Hematopoietic multipotent progenitor cell (in vitro differentiated cells): ENCODE results near the gene SBK1. TPM values are rescaled to one million over a fixed set of nuclear protein-coding genes. Genes with fewer than 3 reads are reported as not detected.

ENCODE experiments used
- DNase-seq, 3 donors: peaks; one replicate each; pipeline ENCODE4 v3.0.0-alpha.2; 2011 to 2015; ENCODE audit warnings: low read depth in 2 of 3, low spot score in 2 of 3
- total RNA-seq: library from RNA; depleted of rRNA; stranded (reverse); fragments of >200 nt; gene quantifications from one replicate; pipeline ENCODE4 v1.2.3, GENCODE V29; 2012

Gene SBK1
- total RNA-seq, 1 donor, result 1.1 TPM

DNA sequence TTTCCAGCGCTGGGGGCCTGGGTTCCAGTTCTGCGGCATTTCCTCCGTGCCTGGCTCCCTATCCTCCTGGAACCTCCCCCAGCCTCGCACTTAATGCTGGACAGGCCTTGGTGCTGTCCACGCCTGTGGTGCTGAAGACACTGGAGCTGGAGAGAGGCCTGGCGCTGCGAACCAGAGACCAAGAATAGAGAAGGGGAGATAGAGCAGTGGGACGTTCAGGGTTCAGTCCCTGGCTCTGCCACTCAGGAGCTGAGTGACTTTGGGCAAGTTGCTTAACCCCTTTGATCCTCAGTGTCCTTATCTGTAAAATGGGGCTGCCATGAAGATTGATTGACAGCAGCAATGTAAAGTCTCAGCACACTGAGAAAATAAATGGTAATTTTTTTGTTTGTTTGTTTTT is 11.9 kb downstream of the SBK1 start:
- peak in 1 of 3 donors; percentile 35 for DNase-seq

- DNase-seq, result no peak
Measured at GRCh38 chr16:28307936-28308335, 15.6 kb downstream of the SBK1 start.

GRCh38 chr16:28308794-28309584 is 16.7 kb downstream of the SBK1 start:
- no peak for DNase-seq

GRCh38 chr16:28309811-28310311 is 17.5 kb downstream of the SBK1 start:
- DNase-seq, result peak in 2 of 3 donors; percentile 46 to 47

DNA sequence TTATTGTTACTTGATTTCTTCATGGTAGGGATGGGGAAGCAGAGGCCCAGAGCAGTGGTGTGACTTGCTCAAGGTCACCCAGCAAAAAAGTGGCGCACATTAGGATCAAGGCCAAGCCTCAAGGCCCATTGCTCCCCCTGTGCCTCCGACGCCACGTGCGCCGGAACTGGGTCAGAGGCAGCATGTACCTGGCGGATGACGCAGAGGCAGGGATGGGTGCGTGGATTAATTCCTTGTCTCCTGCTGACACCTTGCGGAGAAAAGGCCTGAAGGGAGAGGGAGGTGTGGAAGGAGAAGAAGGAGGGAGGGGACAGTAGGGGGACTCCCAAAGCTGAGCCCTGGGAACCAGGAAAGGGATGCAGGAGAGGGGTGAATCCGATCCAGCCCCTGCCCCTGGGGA is 18.5 kb downstream of the SBK1 start:
- no peak for DNase-seq

GRCh38 chr16:28311413-28311812 is 19.1 kb downstream of the SBK1 start:
- DNase-seq, result no peak

DNA sequence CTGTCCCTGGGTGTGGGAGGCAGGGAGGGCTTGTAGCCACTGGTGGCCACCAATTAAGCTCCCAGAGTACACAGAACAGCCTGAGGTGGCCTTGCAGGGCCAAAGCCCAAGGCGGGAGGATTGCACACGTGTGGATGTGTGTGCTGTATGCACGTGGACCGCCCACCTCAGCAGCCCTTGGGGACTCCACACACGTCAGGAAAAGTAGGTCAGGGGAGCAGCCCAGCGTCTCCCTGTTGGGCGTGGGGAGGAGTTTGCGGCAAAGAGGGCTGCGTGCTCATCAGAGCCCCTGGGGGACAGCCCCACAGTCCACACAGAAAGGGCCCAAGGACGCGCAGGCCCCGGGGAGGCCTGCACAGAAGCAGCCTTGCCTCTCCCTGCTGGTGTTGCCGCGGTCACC is 19.6 kb downstream of the SBK1 start:
- DNase-seq, result no peak

DNA sequence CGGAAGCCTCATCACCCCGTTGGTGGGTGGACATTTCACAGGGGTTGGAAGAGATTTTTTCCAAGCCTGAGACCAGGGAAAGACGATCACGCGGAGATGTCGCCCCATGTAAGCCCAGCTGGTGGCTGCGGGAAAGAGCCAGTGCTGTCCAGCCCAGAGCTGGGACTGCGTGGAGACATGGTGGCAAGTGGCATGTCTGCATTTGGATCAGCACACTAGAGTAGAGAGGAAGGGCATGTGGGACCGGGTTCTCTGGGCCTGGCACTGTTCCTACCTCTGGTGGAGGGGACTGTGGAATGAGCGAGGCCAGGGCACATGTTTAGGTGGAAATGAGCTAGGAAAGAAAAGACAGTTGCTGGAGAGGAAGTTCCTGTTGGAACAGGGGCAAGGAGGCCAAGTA is 20.0 kb downstream of the SBK1 start:
- DNase-seq, result no peak

- DNase-seq, result no peak
Measured at GRCh38 chr16:28313587-28313986, 21.3 kb downstream of the SBK1 start.

- DNase-seq, result no peak
Measured at GRCh38 chr16:28316054-28316453, 23.7 kb downstream of the SBK1 start.

DNA sequence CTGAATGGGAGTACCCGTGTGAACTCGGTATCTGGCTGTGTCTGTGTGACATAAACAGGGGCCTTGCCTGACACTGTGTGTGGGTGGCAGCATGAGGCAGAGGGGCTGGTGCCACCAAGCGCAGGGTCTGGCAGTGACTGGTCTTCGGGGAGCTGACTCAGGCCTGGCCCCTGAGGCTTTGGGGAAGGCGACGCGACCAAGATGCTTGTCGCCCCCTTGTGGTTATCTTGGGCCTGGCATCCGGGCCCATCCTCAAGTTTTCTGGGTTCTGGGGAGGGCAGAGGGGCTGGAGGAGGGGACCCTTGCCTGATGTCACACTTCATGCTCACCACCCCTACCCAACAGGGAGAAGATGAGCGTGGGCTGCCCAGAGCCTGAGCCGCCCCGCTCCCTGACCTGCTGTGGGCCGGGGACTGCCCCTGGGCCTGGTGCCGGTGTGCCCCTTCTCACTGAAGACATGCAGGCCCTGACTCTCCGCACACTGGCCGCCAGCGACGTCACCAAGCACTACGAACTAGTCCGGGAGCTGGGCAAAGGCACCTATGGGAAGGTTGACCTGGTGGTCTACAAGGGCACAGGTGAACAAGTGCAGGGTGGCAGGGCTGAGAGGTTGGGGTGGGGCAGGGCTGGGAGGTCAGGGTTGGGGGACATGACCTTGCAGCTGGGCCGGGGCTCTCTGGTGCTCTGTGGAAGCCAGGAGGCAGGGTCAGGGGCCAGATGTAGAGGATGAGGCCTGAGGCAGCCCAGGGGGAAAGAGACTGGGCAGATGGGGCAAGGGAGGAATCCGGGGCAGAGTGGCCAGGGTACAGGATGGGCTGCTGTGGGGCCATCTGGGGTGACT is 24.9 kb downstream of the SBK1 start:
- DNase-seq, result peak; percentile 65 to 75 (median 72)

- no peak for DNase-seq
Measured at GRCh38 chr16:28318042-28318744, 25.9 kb downstream of the SBK1 start.

DNA sequence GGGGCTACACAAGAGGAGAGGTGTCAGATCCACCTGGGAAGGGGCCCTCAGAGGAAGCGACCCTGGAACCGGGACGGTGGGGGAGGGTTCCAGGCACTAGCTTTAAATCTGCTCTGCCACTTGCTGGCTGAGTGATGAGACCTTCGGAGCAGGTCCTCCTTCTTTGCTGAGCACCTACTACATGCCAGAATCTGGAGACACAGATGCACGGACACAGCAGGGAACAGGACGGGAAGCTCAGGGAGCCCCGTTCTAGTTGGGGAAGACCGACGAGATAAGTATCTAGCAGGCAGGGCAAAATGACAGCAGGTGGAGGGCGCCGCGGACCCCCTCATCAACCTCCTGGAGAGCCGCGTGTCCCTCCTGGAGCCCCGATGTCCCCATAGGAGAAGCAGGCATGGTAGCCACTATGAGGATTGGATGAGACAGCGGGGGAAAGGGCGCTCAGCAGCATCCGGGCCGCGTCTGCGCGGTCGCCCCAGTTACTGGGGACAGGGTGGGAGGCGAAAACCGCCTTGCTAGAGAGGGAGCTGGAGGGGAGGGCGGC is 27.2 kb downstream of the SBK1 start:
- DNase-seq, result no peak

DNA sequence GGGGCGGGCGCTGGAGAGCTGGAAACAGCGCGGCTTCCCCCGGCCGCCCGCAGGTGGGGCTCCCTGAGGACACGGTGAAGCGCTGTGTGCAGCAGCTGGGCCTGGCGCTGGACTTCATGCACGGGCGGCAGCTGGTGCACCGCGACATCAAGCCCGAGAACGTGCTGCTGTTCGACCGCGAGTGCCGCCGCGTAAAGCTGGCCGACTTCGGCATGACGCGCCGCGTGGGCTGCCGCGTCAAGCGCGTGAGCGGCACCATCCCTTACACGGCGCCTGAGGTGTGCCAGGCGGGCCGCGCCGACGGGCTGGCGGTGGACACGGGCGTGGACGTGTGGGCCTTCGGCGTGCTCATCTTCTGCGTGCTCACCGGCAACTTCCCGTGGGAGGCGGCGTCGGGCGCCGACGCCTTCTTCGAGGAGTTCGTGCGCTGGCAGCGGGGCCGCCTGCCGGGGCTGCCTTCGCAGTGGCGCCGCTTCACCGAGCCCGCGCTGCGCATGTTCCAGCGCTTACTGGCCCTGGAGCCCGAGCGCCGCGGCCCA is 27.8 kb downstream of the SBK1 start:
- no peak for DNase-seq

GRCh38 chr16:28320741-28321140 is 28.4 kb downstream of the SBK1 start:
- no peak for DNase-seq

DNA sequence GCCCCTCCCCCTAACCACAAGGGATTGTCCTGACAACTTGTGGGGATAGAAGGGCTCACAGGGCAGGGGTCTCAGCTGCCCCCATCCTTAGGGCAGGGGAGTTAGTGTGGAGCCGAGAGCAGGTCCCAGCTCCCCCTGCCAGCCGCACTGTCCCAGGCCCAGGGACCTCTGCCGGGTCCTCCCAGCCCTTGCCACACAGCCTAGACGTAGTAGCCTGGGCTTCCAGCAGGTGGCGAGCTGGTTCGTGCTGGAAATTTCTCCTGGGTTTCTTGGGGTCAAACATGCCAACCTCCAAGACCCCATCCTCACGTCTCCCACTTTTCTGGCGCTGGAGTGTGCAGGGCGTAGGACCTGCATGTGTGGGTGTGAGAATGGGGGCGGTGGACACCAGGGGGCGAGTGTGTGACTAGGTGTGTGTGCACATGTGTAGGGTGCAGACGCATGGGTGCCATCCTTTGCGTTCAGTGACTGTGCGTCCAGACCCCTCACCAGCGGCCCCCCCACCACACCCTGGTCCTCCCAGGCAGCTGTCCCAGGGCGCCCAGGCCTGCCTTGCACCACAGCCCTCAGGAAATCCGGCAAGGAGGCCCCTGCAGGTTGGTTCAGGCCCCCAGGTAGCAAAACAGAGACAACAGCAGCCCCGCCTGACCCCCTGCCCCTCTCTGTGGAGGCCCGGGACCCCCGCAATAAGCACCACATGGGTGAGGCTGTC is 29.5 kb downstream of the SBK1 start:
- peak in 2 of 3 donors; percentile 24 to 40 for DNase-seq

GRCh38 chr16:28324235-28324886 is 32.0 kb downstream of the SBK1 start:
- DNase-seq, result no peak

DNA sequence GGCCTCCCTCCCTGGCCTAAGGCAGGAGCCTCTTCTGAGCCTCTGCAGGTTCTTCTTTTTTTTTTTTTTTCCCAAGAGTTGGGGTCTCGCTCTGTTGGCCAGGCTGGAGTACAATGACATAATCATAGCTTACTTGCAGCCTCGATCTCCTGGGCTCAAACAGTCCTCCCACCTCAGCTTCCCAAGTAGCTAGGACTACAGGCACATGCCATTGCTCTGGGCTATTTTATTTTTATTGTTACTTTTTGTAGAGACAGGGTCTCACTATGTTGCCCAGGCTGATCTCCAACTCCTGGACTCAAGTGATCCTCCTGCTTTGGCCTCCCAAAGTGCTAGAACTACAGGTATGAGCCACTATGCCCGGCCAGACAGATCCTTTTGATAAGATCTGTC is 32.6 kb downstream of the SBK1 start:
- no peak for DNase-seq

DNA sequence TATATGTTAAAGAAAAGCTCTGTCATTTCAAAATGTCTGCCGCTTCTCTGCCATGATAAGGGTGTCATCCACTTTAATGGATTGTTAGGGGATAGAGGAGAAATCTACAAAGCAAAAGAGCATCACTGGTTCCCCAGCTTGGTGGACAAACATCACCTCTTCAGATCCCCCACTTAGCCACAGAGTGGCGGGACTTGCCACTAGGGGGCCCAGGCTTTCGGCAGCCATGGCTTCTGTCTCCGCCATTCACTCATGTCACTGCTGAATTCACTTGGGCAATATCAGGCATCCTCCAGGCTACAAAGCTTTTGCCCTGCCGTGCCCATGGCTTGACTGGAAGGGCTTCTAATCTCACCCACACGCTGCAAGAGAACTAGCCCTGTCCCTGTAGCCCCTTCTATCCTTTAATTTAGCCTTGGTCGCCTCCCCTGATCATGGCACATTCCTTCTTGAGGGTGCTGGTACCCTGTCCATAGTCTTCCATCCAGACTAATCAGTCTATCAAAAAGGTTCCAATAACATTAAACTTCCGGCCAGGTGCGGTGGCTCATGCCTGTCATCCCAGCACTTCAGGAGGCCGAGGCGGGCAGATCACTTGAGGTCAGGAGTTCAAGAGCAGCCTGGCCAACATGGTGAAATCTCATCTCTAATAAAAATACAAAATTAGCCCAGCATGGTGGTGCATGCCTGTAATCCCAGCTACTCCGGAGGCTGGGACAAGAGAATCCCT is 34.7 kb downstream of the SBK1 start:
- DNase-seq, result peak in 2 of 3 donors; percentile 55 to 78
